Stomach (tissue), 4 donors: ENCODE measurements around the gene NETO2.

ENCODE experiments used
- POLR2A ChIP-seq, 4 donors: fragments of 450-650 bp; IDR thresholded peaks; one replicate each; pipeline ENCODE4 v1.6.1; 2016; ENCODE audit warnings: antibody characterized with exemption in 4 of 4, control low read depth in 2 of 4, mild to moderate bottlenecking in 1 of 4, moderate library complexity in 1 of 4
- POLR2AphosphoS5 ChIP-seq, 3 donors: sonication (generic); formaldehyde crosslinking; IDR thresholded peaks; one replicate each; pipeline ENCODE4 v1.6.1; 2016; ENCODE audit warnings: antibody characterized with exemption in 3 of 3
- TF ChIP-seq, protein P1 (sequence below), 7 experiments: fragments of 450-650 bp in 4 of 7; fragments of 200-600 bp in 3 of 7; sonication (generic) in 3 of 7; IDR thresholded peaks; one replicate each; pipeline ENCODE4 v1.5.1; 2016 to 2019; ENCODE audit warnings: antibody characterized with exemption in 7 of 7, control low read depth in 2 of 7, mild to moderate bottlenecking in 1 of 7

DNA sequence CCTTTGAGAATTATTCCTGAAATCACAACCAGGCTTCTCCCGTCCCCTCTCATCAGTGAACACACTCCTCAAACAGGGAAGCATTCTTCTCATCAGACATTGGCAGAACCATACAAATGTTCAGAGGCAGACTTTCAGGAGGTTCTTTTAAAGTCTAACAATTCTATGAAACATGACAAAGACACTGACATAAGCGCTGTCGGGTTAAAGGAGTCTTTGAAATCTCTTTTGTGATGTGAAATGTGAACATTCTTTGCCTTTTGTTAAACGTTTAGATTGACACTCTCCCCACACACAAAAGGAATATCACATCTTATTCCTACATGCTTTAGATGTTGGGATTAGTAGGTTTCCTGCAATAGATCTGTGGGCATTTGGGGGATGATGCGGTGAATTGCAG is 63.9 kb downstream of the NETO2 start:
- TF ChIP-seq, protein P1, sequence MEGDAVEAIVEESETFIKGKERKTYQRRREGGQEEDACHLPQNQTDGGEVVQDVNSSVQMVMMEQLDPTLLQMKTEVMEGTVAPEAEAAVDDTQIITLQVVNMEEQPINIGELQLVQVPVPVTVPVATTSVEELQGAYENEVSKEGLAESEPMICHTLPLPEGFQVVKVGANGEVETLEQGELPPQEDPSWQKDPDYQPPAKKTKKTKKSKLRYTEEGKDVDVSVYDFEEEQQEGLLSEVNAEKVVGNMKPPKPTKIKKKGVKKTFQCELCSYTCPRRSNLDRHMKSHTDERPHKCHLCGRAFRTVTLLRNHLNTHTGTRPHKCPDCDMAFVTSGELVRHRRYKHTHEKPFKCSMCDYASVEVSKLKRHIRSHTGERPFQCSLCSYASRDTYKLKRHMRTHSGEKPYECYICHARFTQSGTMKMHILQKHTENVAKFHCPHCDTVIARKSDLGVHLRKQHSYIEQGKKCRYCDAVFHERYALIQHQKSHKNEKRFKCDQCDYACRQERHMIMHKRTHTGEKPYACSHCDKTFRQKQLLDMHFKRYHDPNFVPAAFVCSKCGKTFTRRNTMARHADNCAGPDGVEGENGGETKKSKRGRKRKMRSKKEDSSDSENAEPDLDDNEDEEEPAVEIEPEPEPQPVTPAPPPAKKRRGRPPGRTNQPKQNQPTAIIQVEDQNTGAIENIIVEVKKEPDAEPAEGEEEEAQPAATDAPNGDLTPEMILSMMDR (IDR thresholded peaks at IDR 0.05), result no peak
- TF ChIP-seq POLR2A (IDR thresholded peaks at IDR 0.05) (no peak), POLR2AphosphoS5 (IDR thresholded peaks at IDR 0.05) (no peak)
